DMS53 (cell line): Measurements from ENCODE around the gene FH.
A peak's percentile ranks its signal among the peaks of the same experiment; 100 is the strongest.

Source experiments
- DNase-seq: peaks from one replicate; lab custom pipeline; 2025; lab: John Stamatoyannopoulos, UW

The FH gene

GRCh38 chr1:241519308-241520079 lies at the start of gene FH:
Gene FH (minus strand): TSS chr1:241519755. CDS start chr1:241519722, 33 bp downstream.
- DNase-seq = peak; percentile 99

- no peak for DNase-seq
Observed at GRCh38 chr1:241560849-241561187, 41.3 kb upstream of the FH start.

DNA sequence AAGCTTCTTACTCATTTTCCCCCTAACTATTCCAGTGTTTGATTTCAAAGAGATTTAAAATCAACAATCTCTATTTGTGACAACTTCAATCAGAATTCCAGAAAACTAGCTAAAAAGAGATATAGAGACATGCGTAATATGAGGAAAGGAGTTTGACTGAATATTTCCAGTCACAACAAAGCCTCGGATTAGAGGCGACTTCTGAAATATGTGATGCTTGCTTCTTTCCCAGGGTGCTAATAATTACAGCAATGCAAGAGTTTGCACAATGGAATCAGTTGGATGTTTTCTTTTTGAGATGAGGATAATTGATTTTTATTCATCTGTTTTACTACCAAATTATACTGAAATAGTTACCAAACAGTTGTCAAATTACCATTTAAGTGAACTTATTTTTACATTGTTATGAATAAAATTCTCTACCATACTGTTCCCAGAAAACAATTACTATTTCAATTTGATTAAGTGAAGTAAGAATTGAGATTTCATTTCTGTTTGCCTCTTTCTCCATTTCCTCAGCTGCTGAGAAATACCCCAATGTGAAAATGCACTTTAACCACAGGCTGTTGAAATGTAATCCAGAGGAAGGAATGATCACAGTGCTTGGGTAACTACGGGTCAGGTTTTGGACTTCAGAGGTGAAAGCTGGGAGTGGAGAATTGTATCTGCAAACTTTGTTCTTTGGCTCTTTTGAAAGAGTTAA lies 40.7 kb upstream of the FH start:
- DNase-seq = no peak

GRCh38 chr1:241557551-241558193 lies 38.1 kb upstream of the FH start:
- DNase-seq = no peak

DNA sequence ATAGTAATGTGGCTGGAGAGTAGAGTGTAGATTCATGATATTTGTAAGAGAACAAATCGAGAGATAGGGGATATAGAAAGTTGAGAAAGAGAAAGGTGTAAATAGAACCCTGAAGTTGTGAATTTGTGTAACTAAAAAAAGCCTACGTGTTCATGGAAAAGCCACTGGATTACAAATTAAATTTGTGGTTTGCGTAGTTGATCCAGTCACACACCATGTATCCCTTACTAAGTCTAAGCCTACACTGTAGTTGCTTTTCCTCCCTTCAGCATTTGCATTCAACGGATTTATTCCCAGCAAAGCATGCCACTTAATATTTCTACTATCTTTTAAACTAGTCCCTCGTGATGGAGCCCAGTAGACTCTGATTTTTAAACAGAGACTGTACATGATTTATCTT lies 37.5 kb upstream of the FH start:
- no peak for DNase-seq

GRCh38 chr1:241555526-241555925 lies 36.0 kb upstream of the FH start:
- DNase-seq = no peak

GRCh38 chr1:241553886-241554592 lies 34.5 kb upstream of the FH start:
- no peak for DNase-seq

DNA sequence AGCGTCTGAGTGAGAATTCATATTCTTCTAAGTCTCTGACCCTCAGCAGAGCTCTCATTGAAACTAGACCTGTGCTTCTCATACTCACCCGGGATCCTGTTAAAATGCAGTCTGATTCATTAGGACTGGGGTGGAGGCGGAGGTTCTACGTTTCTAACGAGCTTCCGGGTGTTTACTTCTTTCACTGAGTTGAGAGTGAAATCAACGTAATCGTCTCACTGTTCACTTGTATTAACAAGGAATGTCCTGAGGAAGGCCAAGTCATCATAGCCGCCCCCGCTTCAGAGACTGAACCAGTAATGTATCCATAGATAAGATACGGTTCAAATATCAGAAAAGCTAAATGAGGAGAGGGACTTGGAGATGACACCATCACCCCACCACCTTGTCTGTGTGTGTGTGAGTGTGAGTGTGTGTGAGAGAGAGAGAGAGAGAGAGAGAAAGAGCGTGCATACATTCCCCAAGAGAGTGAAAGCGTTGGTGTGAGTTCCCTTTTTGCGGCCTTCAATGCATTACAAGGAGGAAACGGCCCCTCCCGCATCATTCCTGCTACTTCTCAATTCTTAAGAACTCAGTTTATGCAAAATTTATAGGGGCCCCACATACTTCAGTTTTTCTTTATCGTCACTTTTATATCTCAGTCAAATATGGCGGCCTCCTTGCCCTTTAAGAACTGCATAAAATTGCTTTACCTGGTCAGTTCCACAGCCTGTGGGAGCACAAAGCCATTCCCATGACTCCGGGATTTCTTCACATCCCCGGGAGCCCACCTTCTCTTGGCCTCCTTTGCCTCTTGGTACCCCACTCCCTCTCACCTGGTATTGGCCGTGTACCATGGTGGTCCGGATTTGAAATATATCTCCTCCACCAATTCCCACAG lies 32.4 kb upstream of the FH start:
- DNase-seq = no peak

DNA sequence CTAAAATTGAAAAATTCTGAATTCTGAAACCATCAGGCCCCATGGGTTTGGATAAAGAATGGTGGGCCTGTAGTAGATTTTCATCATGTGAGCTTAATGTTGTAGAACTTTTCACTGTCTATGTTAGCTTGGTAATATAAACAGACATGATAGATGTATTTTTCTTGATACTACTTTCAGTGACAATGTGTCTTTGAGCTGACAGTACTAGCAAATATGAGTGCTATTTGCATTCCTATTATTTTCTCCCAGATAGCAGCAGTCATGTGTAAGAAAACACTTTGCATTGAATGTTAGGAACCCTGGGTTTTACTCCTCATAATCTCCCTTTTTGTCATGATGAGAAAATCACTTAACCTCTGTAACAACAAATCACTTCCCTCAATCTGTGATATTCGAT lies 30.8 kb upstream of the FH start:
- DNase-seq = no peak

DNA sequence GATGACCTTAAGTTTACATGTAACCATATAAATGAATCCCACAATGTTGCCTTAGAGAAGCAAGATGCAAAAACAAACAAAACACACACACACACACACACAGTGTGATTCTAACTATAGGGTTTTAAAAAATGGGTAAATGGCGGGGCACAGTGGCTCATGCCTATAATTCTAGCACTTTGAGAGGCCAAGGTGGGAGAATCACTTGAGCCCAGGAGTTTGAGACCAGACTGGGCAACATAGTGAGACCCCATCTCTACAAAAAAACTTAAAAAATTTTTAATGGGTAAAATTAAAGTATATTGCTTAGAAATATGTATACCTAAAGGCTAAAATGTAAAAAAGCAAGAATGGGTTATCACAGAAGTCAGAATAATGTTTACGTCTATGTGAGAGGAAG lies 28.5 kb upstream of the FH start:
- no peak for DNase-seq

DNA sequence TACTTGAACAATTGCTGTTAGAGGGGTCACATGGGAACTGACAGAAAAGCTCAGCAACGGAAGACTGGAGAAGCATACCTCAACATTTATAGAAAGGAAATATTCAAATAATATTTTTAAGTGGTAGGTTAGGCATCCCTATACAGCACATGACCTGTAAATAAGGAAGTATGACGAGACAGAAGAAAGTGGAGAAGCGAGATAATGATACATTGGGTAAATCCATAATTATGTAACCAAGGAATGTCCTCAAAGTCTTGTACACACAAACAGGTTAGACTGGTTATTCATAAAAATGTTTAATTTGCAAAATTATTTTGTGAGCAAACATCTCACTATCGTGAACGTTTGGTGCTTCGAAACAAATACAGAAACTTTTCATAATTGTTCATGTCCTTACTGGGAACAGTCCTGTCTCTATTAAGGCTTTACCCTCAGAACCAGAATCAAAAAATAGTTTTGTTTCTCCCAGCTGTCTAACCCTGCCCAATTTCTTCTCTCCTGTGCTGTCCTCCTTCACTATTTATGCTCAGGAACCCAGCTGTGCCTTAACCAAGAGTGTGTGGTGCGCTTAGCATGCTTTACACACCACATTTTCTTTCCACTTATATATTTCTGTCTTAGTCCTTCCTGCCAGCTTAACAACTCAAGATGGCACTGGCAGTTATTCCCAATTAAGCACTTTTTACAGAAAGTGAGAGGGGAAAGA lies 22.8 kb upstream of the FH start:
- peak; percentile 50 for DNase-seq

DNA sequence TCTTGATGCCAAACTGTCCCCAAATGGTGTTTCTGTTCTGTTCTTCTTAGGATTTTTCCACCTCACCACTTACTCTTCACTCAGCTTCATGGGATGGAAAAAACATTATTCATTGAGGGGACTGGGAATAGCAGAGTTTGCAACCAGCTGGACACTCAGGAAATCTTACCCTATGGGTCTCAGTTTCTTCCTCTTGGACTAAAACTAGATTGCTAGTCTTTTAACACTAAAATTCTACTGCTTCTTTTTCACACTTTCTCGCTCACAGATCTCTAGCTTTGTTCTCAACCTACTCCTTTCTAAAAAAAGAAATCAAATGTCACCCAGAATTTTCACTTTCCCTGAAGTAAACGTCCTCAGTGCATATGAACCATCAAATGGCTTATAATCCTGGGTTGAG lies 17.4 kb upstream of the FH start:
- no peak for DNase-seq

DNA sequence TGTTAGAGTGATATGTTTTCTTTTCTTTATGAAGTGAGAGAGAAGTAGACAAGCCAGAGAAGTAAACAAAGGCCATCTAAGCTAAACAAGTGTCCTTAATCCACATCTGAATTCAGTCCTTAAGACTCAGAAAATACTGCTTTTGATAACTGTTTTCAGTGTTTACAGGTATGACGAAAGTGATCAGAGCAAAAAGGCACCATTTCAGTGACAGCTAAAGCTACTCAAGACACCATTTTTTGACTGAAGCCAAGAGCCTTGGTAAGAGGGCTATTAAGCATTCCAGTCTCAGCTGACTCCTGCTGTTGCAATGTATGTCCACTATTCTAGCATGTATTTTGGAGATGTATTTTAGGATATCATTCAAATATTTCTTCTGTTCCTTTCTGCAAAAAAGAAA lies 16.7 kb upstream of the FH start:
- DNase-seq = no peak

DNA sequence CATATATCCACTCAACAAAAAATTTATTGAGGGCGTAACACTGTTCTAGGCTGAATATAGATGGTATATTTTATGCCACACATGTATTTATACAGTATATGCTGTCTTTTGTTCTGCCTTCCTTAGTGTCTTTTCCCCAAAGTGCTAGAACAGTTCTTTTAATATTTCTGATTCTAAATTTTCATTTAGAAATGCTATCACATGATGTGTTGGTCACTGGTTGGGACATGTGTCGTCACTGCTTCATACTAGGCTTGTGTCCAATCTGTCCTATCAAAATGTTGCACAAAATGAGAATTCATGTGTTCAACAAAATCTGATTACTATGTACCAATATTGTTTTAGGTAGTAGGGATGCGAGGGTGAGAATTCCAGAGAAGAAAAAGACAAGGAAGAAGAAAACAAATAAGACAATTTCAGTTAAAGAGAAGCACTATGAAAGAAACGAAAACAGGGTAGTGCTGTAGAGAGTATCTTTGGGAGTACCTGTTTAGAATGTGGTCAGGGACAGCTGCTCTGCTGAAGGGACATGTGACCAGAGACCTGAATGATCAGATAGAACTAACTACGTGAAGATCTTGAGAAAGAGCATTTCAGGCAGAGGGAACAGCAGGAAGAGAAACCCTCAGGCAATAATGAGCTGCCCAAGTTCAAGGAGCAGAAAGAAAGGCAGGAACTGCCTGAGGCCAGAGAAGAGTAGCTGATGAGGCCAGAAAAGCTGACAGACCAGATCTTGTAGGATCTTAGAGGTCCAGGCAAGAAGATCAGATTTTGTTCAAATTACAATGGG lies 14.0 kb upstream of the FH start:
- DNase-seq = no peak

GRCh38 chr1:241532864-241533263 lies 13.3 kb upstream of the FH start:
- DNase-seq = no peak

DNA sequence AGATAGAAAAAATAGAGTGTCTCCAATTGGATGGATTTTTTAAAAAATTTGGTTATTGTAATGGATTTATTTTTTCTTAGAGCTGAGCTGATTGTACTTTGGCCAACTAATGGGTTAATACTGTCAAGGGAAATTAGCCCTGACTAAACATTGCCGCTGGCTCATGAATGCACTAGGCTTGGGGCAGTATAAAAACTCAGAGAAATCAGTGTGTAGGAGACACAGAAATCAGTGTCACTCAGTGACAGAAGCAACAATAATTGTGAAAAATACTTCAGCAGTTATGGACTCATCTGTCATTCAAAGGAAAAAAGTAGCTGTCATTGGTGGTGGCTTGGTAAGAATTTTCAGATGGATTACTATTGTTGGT lies 12.6 kb upstream of the FH start, which contains the start of gene KMO:
Gene KMO, plus strand, starts transcription at position 217 of the 370 bp plus-strand sequence. Its CDS starts 67 bp downstream, at position 284.
- DNase-seq = peak; percentile 38

- peak; percentile 91 for DNase-seq
Observed at GRCh38 chr1:241531195-241532161, 11.9 kb upstream of the FH start.

GRCh38 chr1:241527146-241527545 lies 7.6 kb upstream of the FH start:
- DNase-seq = no peak

GRCh38 chr1:241525026-241525425 lies 5.5 kb upstream of the FH start:
- peak; percentile 22 for DNase-seq
